Upper lobe of left lung (tissue), 6 donors: ENCODE data around the gene MRPS5. TPM values are rescaled to one million over a fixed set of nuclear protein-coding genes. Genes with fewer than 3 reads are reported as not detected.
A peak's percentile ranks its signal among the peaks of the same experiment; 100 is the strongest.

Experiments used
- ATAC-seq, 2 donors: fragments of 200-7000 bp; cut with Tn5 transposase; one replicate each; pipeline ENCODE4 v1.9.1; 2022; ENCODE audit warnings: mild to moderate bottlenecking in 2 of 2, moderate library complexity in 2 of 2; ENCODE audit not compliant: low FRiP score in 2 of 2
- DNase-seq, 2 donors: peaks; one replicate each; pipeline ENCODE4 v3.0.0-alpha.2; 2019 to 2020
- H3K27ac ChIP-seq, 4 donors: fragments of 200-600 bp; sonication (generic); one replicate each; pipeline ENCODE4 v1.5.1; 2016 to 2019
- H3K27me3 ChIP-seq, 4 donors: fragments of 200-600 bp; sonication (generic); one replicate each; pipeline ENCODE4 v1.5.1; 2017 to 2019
- H3K36me3 ChIP-seq, 4 donors: fragments of 200-600 bp; sonication (generic); one replicate each; pipeline ENCODE4 v1.5.1; 2016 to 2019
- H3K4me1 ChIP-seq, 4 donors: fragments of 200-600 bp; sonication (generic); one replicate each; pipeline ENCODE4 v1.5.1; 2018 to 2019
- H3K4me3 ChIP-seq, 4 donors: fragments of 200-600 bp; sonication (generic); one replicate each; pipeline ENCODE4 v1.5.1; 2017 to 2019; ENCODE audit warnings: mild to moderate bottlenecking in 2 of 4, moderate library complexity in 1 of 4
- H3K9me3 ChIP-seq, 4 donors: fragments of 200-600 bp; sonication (generic); one replicate each; pipeline ENCODE4 v1.5.1; 2018 to 2019
- CTCF ChIP-seq, 6 experiments: fragments of 450-650 bp in 4 of 6; fragments of 200-600 bp in 2 of 6; sonication (generic) in 2 of 6; IDR thresholded peaks; one replicate each; pipeline ENCODE4 v1.5.1; 2016 to 2019; ENCODE audit warnings: antibody characterized with exemption in 6 of 6
- EP300 ChIP-seq, 4 donors: sonication (generic); formaldehyde crosslinking; IDR thresholded peaks; one replicate each; pipeline ENCODE4 v1.5.1; 2017; ENCODE audit warnings: antibody characterized with exemption in 4 of 4, control low read depth in 2 of 4
- POLR2A ChIP-seq, 4 donors: fragments of 450-650 bp; IDR thresholded peaks; one replicate each; pipeline ENCODE4 v1.5.1; 2016 to 2017; ENCODE audit warnings: antibody characterized with exemption in 4 of 4, mild to moderate bottlenecking in 2 of 4
- POLR2AphosphoS5 ChIP-seq, 2 donors: sonication (generic); formaldehyde crosslinking; IDR thresholded peaks; one replicate each; pipeline ENCODE4 v1.5.1; 2017; ENCODE audit warnings: antibody characterized with exemption in 2 of 2
- WGBS, 2 donors: methylation state at CpG; one replicate each; pipeline ENCODE4 v1.1.5; 2017 to 2018; 5-methylcytosine and 5-hydroxymethylcytosine counted together
- total RNA-seq, 6 donors: library from RNA; depleted of rRNA in 4 of 6; stranded (reverse); fragments of >200 nt in 4 of 6; gene quantifications; one replicate each; pipeline versions ENCODE4 v1.1.0 to v1.2.1, GENCODE V29; 2016 to 2021
- donor health status: DM: no; HTN: no; CAD: no; lungs with moderate emphysema.
- donor health status: DM: no; HTN: yes; CAD: no; lungs with severe emphysema.

The MRPS5 gene
- total RNA-seq, 6 donors from 2014 or later: 37.5 to 77.5 (median 47.9) TPM

- whole genome bisulfite sequencing, 2 donors: 86 to 89% methylated on average over 8 to 9 of the region's 9 CpGs
- DNase-seq: no peak
- Histone ChIP-seq H3K4me3 (no peak overlapping the region), H3K4me1 (peaks cover 0 to 7% (median 3%) of the 10 kb centered on the region in 4 donors), H3K9me3 (no peaks in the 10 kb centered on the region), H3K27ac (no peak overlapping the region), H3K27me3 (no peaks in the 10 kb centered on the region), H3K36me3 (no peaks in the 10 kb centered on the region)
- ATAC-seq: no peak
- TF ChIP-seq CTCF (IDR thresholded peaks at IDR 0.05) (no peak), EP300 (IDR thresholded peaks at IDR 0.05) (no peak), POLR2A (IDR thresholded peaks at IDR 0.05) (no peak), POLR2AphosphoS5 (IDR thresholded peaks at IDR 0.05) (no peak)
These were observed 52.1 kb downstream of the MRPS5 start for GRCh38 chr2:95069465-95069864.

DNA sequence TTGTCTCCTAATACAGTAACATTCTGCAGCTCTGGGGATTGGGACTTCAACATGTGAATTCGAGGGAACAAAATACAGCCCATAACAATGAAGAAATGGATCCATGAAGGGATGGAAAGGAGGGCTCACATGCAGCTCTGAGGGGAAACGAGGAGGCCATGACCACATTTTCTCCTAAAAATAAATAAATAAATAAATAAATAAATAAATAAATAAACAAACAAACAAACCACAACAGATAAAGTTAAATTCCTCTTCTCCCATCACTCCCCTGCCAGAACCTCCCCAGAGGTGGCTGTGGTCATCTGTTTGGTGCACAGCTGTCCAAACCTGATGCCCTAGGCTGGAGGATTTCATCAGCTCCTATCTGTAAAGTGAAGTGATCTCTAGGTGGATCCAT lies 53.4 kb downstream of the MRPS5 start:
- ATAC-seq: no peak
- DNase-seq: no peak
- Histone ChIP-seq H3K27me3 (no peaks in the 10 kb centered on the region), H3K36me3 (no peaks in the 10 kb centered on the region), H3K4me3 (no peak overlapping the region), H3K4me1 (no peaks in the 10 kb centered on the region), H3K27ac (no peak overlapping the region), H3K9me3 (no peaks in the 10 kb centered on the region)
- WGBS, 2 donors: 75 to 83% methylated on average over 2 of the region's 2 CpGs
- TF ChIP-seq CTCF (IDR thresholded peaks at IDR 0.05): no peak
- no peak for TF ChIP-seq POLR2A (IDR thresholded peaks at IDR 0.05)
- TF ChIP-seq POLR2AphosphoS5 (IDR thresholded peaks at IDR 0.05): no peak
- TF ChIP-seq EP300 (IDR thresholded peaks at IDR 0.05): no peak

DNA sequence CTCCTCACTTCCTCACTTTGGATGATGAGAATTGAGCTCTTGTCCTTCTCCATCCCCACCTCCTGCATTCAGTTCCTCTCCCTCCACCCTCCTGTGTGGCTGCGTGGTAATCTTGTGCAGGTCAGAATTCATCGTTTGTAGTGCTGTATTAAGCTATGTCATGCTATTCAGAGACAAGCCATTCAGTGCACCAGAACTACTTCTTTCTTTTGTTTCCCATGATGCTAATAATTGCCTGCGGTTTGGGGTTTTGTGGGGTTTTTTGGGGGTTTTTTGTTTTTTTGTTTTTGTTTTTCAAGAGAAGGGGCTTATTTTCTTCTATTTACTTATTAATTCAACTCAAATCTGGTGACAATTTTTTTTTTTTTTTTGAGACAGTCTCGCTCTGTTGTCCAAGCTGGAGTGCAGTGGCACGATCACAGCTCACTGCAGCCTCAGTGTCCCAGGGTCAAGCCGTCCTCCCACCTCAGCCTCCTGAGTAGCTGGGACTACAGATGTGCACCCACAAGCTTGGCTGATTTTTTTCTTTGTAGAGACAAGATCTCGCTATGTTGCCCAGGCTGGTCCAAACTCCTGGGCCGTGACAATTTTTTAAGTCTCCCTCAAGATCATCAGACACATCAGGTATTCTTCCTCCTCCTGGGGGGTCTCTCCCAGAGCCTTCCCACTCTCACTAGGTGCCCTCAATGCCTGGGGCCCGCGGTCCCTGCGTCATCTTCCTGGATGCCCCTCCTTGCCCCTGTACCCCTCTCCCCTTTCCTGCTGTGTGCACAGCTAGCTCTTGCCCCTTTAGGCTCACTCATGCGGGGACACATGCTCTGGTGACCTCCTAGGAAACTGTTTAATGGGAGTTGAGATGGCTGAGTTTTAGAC lies 58.3 kb downstream of the MRPS5 start:
- Histone ChIP-seq H3K27ac (no peak overlapping the region), H3K4me3 (no peak overlapping the region), H3K27me3 (no peaks in the 10 kb centered on the region), H3K9me3 (no peaks in the 10 kb centered on the region), H3K4me1 (no peaks in the 10 kb centered on the region), H3K36me3 (no peaks in the 10 kb centered on the region)
- WGBS, 2 donors: 75 to 77% methylated on average over 12 of the region's 12 CpGs
- no peak for ATAC-seq
- DNase-seq: peak in 1 of 2 donors; percentile 11
- TF ChIP-seq EP300 (IDR thresholded peaks at IDR 0.05) (no peak), POLR2A (IDR thresholded peaks at IDR 0.05) (no peak), CTCF (IDR thresholded peaks at IDR 0.05) (no peak), POLR2AphosphoS5 (IDR thresholded peaks at IDR 0.05) (no peak)

- 69 to 72% methylated on average over 11 of the region's 11 CpGs for WGBS, 2 donors
- TF ChIP-seq CTCF (IDR thresholded peaks at IDR 0.05) (no peak), EP300 (IDR thresholded peaks at IDR 0.05) (no peak), POLR2A (IDR thresholded peaks at IDR 0.05) (no peak), POLR2AphosphoS5 (IDR thresholded peaks at IDR 0.05) (no peak)
- Histone ChIP-seq H3K36me3 (no peaks in the 10 kb centered on the region), H3K4me1 (no peaks in the 10 kb centered on the region), H3K27me3 (no peaks in the 10 kb centered on the region), H3K27ac (no peak overlapping the region), H3K9me3 (no peaks in the 10 kb centered on the region), H3K4me3 (no peak overlapping the region)
- ATAC-seq (no peak), DNase-seq (peak in 1 of 2 donors; percentile 7)
These were observed 59.1 kb downstream of the MRPS5 start for GRCh38 chr2:95062242-95063085.
